ENCODE measurements around the gene SLC2A10.

SLC2A10 gene

DNA sequence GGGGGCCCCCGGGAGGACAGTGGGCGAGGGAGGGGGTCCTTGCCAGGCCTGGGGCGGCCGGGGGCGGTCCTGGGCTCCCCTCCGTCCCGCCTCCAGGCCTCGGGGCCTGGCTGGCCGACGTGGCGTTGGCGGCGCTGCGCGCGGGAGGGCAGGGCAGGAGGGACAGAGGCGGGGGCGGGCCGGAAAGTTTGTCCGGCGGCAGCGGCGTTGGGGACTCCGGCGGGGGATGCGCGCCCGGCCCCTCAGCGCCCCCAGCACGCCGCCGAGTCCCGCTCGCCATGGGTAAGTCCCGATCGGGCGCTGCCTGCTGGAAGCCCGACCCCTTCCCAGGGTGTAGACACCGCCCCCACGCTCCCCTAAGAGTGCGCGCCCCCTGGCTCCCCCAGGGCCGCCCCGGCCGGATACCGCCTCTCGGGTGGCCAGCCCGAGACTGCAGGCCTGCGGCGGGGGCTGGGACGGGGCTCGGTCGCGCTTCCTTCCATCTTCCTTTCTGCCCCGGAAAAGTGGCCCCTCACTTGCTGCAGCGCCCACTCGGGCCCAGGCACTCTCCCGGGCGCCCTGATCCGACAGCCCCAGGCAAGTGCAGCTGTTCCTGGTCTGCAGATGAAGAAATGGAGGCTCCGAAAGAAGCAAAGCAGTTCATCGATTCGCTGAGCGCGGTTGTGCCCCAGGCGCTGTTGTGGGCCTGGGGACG is at the start of gene SLC2A10:
SLC2A10 (plus strand) TSS at position 191 of the 694 bp plus-strand sequence; CDS start at position 279, 88 bp downstream.
- TF ChIP-seq, protein P1, sequence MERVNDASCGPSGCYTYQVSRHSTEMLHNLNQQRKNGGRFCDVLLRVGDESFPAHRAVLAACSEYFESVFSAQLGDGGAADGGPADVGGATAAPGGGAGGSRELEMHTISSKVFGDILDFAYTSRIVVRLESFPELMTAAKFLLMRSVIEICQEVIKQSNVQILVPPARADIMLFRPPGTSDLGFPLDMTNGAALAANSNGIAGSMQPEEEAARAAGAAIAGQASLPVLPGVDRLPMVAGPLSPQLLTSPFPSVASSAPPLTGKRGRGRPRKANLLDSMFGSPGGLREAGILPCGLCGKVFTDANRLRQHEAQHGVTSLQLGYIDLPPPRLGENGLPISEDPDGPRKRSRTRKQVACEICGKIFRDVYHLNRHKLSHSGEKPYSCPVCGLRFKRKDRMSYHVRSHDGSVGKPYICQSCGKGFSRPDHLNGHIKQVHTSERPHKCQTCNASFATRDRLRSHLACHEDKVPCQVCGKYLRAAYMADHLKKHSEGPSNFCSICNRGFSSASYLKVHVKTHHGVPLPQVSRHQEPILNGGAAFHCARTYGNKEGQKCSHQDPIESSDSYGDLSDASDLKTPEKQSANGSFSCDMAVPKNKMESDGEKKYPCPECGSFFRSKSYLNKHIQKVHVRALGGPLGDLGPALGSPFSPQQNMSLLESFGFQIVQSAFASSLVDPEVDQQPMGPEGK (CRISPR knock-in tag; IDR thresholded peaks at IDR 0.05; ENCODE audit: borderline replicate concordance), result peak; percentile 81
- TF ChIP-seq ZC3H10 (CRISPR knock-in tag; IDR thresholded peaks at IDR 0.05), result no peak
- ATAC-seq, result peak; percentile 95

DNA sequence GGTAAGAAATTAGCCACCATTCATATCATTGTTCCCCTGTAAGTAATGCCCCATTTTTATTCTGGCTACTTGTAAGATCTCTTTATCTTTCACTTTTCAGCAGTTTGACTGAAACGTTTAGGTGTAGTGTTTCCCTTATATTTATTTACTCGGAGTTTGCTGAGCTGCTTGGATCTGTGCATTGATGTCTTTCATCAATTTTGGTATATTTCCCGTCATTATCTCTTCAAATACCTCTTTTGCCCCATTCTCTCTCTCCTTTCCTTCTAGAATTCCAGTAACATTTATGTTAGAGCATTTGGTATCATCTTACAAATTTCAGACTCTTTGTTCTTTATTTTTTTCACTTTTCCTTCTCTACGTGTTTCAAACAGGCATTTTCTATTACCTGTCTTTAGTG is 49.0 kb upstream of the SLC2A10 start:
- no peak for ATAC-seq

GRCh38 chr20:46661659-46662058 is 47.8 kb upstream of the SLC2A10 start:
- no peak for ATAC-seq
- TF ChIP-seq SNAI2 (CRISPR knock-in tag; IDR thresholded peaks at IDR 0.05) (no peak), CSDC2 (CRISPR knock-in tag; IDR thresholded peaks at IDR 0.05) (no peak), ZFP30 (CRISPR knock-in tag; IDR thresholded peaks at IDR 0.05) (no peak), GLIS3 (CRISPR knock-in tag; IDR thresholded peaks at IDR 0.05) (no peak), ISL1 (CRISPR knock-in tag; IDR thresholded peaks at IDR 0.05) (no peak), PPARA (CRISPR knock-in tag; IDR thresholded peaks at IDR 0.05; ENCODE audit: borderline replicate concordance) (no peak), ARNTL (CRISPR knock-in tag; IDR thresholded peaks at IDR 0.05; ENCODE audit: borderline replicate concordance, low read depth) (no peak), ZNF8 (CRISPR knock-in tag; IDR thresholded peaks at IDR 0.05) (no peak), RARB (CRISPR knock-in tag; IDR thresholded peaks at IDR 0.05) (no peak), ZFP3 (CRISPR knock-in tag; IDR thresholded peaks at IDR 0.05) (no peak)
- TF ChIP-seq, protein P1 (CRISPR knock-in tag; IDR thresholded peaks at IDR 0.05; ENCODE audit: borderline replicate concordance), result no peak

More for the DNA sequence above, 49.0 kb upstream of the SLC2A10 start:
- TF ChIP-seq, protein P1 (CRISPR knock-in tag; IDR thresholded peaks at IDR 0.05; ENCODE audit: borderline replicate concordance), result no peak
- TF ChIP-seq TCF4 (CRISPR knock-in tag; IDR thresholded peaks at IDR 0.05; ENCODE audit: borderline replicate concordance), result no peak
- TF ChIP-seq PPARA (CRISPR knock-in tag; IDR thresholded peaks at IDR 0.05; ENCODE audit: borderline replicate concordance), result no peak
- no peak for TF ChIP-seq ISL1 (CRISPR knock-in tag; IDR thresholded peaks at IDR 0.05)
- TF ChIP-seq ZNF8 (CRISPR knock-in tag; IDR thresholded peaks at IDR 0.05), result no peak
- TF ChIP-seq ESRRG (CRISPR knock-in tag; IDR thresholded peaks at IDR 0.05), result no peak
- TF ChIP-seq TSHZ2 (CRISPR knock-in tag; IDR thresholded peaks at IDR 0.05), result no peak
- no peak for TF ChIP-seq RARB (CRISPR knock-in tag; IDR thresholded peaks at IDR 0.05)
- no peak for TF ChIP-seq ZNF565 (CRISPR knock-in tag; conservative IDR thresholded peaks at IDR 0.05; ENCODE audit: low read depth)
- no peak for TF ChIP-seq TOX (CRISPR knock-in tag; IDR thresholded peaks at IDR 0.05; ENCODE audit: borderline replicate concordance)
- no peak for TF ChIP-seq BACH2 (CRISPR knock-in tag; IDR thresholded peaks at IDR 0.05; ENCODE audit: borderline replicate concordance)
- TF ChIP-seq, protein P2, sequence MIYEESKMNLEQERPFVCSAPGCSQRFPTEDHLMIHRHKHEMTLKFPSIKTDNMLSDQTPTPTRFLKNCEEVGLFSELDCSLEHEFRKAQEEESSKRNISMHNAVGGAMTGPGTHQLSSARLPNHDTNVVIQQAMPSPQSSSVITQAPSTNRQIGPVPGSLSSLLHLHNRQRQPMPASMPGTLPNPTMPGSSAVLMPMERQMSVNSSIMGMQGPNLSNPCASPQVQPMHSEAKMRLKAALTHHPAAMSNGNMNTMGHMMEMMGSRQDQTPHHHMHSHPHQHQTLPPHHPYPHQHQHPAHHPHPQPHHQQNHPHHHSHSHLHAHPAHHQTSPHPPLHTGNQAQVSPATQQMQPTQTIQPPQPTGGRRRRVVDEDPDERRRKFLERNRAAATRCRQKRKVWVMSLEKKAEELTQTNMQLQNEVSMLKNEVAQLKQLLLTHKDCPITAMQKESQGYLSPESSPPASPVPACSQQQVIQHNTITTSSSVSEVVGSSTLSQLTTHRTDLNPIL (CRISPR knock-in tag; IDR thresholded peaks at IDR 0.05; ENCODE audit: low read depth), result no peak
- TF ChIP-seq ZFP30 (CRISPR knock-in tag; IDR thresholded peaks at IDR 0.05), result no peak
- TF ChIP-seq OSR1 (CRISPR knock-in tag; IDR thresholded peaks at IDR 0.05), result no peak
- no peak for TF ChIP-seq CSRNP3 (CRISPR knock-in tag; IDR thresholded peaks at IDR 0.05)
- TF ChIP-seq GLIS3 (CRISPR knock-in tag; IDR thresholded peaks at IDR 0.05), result no peak
- no peak for TF ChIP-seq SNAI2 (CRISPR knock-in tag; IDR thresholded peaks at IDR 0.05)
- TF ChIP-seq ZC3H10 (CRISPR knock-in tag; IDR thresholded peaks at IDR 0.05), result no peak
- no peak for TF ChIP-seq ARNTL (CRISPR knock-in tag; IDR thresholded peaks at IDR 0.05; ENCODE audit: borderline replicate concordance, low read depth)
- TF ChIP-seq CSDC2 (CRISPR knock-in tag; IDR thresholded peaks at IDR 0.05), result no peak

Measured in SK-N-SH treated with all-trans-retinoic acid at 6 μM for 48 hours (cell line).